Measurements from ENCODE around the gene FIZ1. TPM values are rescaled to one million over a fixed set of nuclear protein-coding genes. Genes with fewer than 3 reads are reported as not detected.
A peak's percentile ranks its signal among the peaks of the same experiment; 100 is the strongest.

FIZ1 gene
- total and polyA plus RNA-seq, 2 donors from 2014 or later = 11.9 to 17.9 TPM

DNA sequence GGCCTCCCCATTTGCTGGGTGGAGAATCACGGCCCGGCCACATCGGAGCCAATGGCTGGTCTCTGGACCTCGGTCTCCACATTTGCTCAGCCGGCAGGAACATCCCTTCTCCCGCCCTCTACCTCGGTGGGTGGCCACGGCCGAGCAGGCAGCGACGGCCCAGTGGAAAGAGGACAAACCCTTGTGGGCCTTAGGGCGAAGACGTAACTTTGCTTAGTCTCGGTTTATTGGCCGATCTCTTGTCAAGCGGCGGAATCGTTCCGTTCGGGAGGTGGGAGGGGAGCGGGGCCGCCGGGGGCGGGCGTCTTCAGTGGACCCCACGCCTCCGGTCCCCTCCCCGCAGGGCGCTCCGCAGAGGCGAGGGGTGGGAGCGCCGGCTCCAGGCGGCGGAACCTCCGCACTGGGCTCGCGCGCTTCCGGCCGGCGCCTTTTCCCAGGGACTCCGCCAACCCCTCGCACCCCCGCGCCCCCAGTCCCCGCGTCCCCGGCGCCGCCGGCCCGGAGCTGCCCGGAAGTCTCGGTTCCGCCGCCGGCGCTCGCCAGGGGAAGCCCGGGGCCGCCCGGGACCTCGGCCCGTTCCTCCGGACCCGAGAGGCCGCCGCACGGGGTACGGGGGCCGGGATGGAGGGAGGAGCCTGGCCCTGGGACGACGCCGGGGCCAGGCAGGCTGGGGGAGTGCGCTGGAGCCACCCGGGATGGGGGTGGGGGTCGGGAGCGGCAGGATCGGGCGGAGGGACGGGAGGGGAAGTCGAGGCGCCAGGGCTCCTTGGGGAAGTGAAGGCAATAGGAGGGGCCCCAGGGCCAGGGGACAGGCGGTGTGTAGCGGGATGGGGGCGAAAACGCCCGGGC, 41.5 kb upstream of the FIZ1 start, which contains the start of gene ZNF580:
ZNF580 (plus strand) TSS at position 426 of the 849 bp plus-strand sequence. CDS start 1,507 bp downstream, outside the sequence.
- Histone ChIP-seq H3K36me3 (ENCODE audit: control insufficient read depth in 2 of 3, insufficient read depth in 3 of 3, low read length in 3 of 3) (no peaks in the 10 kb centered on the region), H3K4me1 (ENCODE audit: control insufficient read depth in 2 of 3, insufficient read depth in 2 of 3, low read depth in 1 of 3, low read length in 3 of 3) (peaks cover under 1 to 46% (median 8%) of the 10 kb centered on the region in 3 donors), H3K9me3 (ENCODE audit: control insufficient read depth in 2 of 3, insufficient read depth in 1 of 3, low read length in 3 of 3) (no peaks in the 10 kb centered on the region), H3K27ac (ENCODE audit: low read depth in 2 of 2, low read length in 2 of 2) (peak within 1 kb of the TSS; percentile 77 to 89), H3K4me3 (ENCODE audit: low read length in 3 of 3) (peak within 1 kb of the TSS; percentile 64 to 84 (median 79)), H3K9ac (ENCODE audit: low read length in 3 of 3) (peak within 1 kb of the TSS; percentile 50 to 84 (median 69)), H3K27me3 (ENCODE audit: control insufficient read depth, insufficient read depth, low read length) (no peaks in the 10 kb centered on the region)
- no peak for FAIRE-seq
- TF ChIP-seq, protein P1, sequence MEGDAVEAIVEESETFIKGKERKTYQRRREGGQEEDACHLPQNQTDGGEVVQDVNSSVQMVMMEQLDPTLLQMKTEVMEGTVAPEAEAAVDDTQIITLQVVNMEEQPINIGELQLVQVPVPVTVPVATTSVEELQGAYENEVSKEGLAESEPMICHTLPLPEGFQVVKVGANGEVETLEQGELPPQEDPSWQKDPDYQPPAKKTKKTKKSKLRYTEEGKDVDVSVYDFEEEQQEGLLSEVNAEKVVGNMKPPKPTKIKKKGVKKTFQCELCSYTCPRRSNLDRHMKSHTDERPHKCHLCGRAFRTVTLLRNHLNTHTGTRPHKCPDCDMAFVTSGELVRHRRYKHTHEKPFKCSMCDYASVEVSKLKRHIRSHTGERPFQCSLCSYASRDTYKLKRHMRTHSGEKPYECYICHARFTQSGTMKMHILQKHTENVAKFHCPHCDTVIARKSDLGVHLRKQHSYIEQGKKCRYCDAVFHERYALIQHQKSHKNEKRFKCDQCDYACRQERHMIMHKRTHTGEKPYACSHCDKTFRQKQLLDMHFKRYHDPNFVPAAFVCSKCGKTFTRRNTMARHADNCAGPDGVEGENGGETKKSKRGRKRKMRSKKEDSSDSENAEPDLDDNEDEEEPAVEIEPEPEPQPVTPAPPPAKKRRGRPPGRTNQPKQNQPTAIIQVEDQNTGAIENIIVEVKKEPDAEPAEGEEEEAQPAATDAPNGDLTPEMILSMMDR (IDR thresholded peaks at IDR 0.05; ENCODE audit: borderline replicate concordance, extremely low read depth, insufficient read depth) = no peak
- peak; percentile 77 to 94 (median 88) for DNase-seq
- intact Hi-C loops (cut with DNase I) = no loop called here

DNA sequence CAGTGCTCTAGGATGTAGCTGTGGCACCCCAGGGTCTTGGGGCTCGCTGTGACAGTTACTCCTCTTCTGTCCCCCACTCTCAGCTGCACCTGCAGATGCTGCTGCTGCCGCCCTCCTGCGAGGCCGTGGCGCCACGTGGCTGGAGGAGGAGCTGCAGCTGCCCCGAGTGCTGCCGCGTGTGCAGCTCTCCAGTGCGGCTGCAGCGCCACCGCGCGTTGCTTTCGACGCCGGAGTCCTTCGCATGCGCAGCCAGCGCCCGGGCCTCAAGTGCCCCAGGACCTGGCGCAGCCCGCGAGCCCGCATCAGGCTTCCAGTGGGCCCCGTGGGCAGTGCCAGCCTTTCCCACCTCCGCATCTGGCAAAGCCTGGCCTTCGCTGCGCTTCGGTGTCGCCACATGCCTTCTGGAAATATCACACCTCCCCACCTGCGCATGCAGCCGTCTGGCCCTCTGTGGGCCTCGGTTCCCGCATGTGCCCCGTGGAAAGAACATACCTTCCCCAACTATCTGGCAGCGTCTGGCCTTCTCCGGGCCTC, 40.8 kb upstream of the FIZ1 start:
- H3K4me3 ChIP-seq (ENCODE audit: low read length in 3 of 3) = peak overlapping the region; percentile 49 to 79 (median 60)
- no peaks in the 10 kb centered on the region for H3K36me3 ChIP-seq (ENCODE audit: control insufficient read depth in 2 of 3, insufficient read depth in 3 of 3, low read length in 3 of 3)
- TF ChIP-seq, protein P1 (IDR thresholded peaks at IDR 0.05; ENCODE audit: borderline replicate concordance, extremely low read depth, insufficient read depth) = peak; percentile 52
- peaks cover 3 to 50% (median 11%) of the 10 kb centered on the region in 3 donors for H3K4me1 ChIP-seq (ENCODE audit: control insufficient read depth in 2 of 3, insufficient read depth in 2 of 3, low read depth in 1 of 3, low read length in 3 of 3)
- no peaks in the 10 kb centered on the region for H3K27me3 ChIP-seq (ENCODE audit: control insufficient read depth, insufficient read depth, low read length)
- peak overlapping the region; percentile 17 to 55 (median 30) for H3K9ac ChIP-seq (ENCODE audit: low read length in 3 of 3)
- DNase-seq (peak; percentile 75 to 93 (median 85)), FAIRE-seq (no peak)
- peak overlapping the region; percentile 77 to 89 for H3K27ac ChIP-seq (ENCODE audit: low read depth in 2 of 2, low read length in 2 of 2)
- no peaks in the 10 kb centered on the region for H3K9me3 ChIP-seq (ENCODE audit: control insufficient read depth in 2 of 3, insufficient read depth in 1 of 3, low read length in 3 of 3)
- intact Hi-C loops (cut with DNase I) = no loop called here

GRCh38 chr19:55638864-55639359, 39.6 kb upstream of the FIZ1 start:
- no peak overlapping the region for H3K27ac ChIP-seq (ENCODE audit: low read depth in 2 of 2, low read length in 2 of 2)
- H3K4me3 ChIP-seq (ENCODE audit: low read length in 3 of 3) = no peak overlapping the region
- H3K4me1 ChIP-seq (ENCODE audit: control insufficient read depth in 2 of 3, insufficient read depth in 2 of 3, low read depth in 1 of 3, low read length in 3 of 3) = peaks cover 3 to 44% (median 11%) of the 10 kb centered on the region in 3 donors
- no peaks in the 10 kb centered on the region for H3K27me3 ChIP-seq (ENCODE audit: control insufficient read depth, insufficient read depth, low read length)
- no peaks in the 10 kb centered on the region for H3K9me3 ChIP-seq (ENCODE audit: control insufficient read depth in 2 of 3, insufficient read depth in 1 of 3, low read length in 3 of 3)
- FAIRE-seq (no peak), DNase-seq (peak in 3 of 5 donors; percentile 45 to 62 (median 46))
- H3K36me3 ChIP-seq (ENCODE audit: control insufficient read depth in 2 of 3, insufficient read depth in 3 of 3, low read length in 3 of 3) = no peaks in the 10 kb centered on the region
- intact Hi-C loops (cut with DNase I) = no loop called here
- TF ChIP-seq, protein P1 (IDR thresholded peaks at IDR 0.05; ENCODE audit: borderline replicate concordance, extremely low read depth, insufficient read depth) = peak; percentile 6
- H3K9ac ChIP-seq (ENCODE audit: low read length in 3 of 3) = peak overlapping the region in 1 of 3 donors; percentile 19
